H9 (cell line): ENCODE measurements around the gene CEP128. TPM values are rescaled to one million over a fixed set of nuclear protein-coding genes. Genes with fewer than 3 reads are reported as not detected.

ENCODE experiments used
- DNase-seq: peaks from one replicate; pipeline ENCODE4 v3.0.0-alpha.2; 2017
- H2AFZ ChIP-seq: one replicate; pipeline ENCODE4 v1.6.1; 2013; ENCODE audit warnings: mild to moderate bottlenecking, low read length, control low read depth, moderate library complexity
- H2AK5ac ChIP-seq: 2 replicates; pipeline ENCODE4 v1.6.1; 2013; ENCODE audit warnings: low read length, control low read depth, mixed read lengths; ENCODE audit not compliant: insufficient read length
- H2BK120ac ChIP-seq: one replicate; pipeline ENCODE4 v1.6.1; 2013; ENCODE audit warnings: low read depth, mild to moderate bottlenecking, low read length, control low read depth, inconsistent platforms; ENCODE audit not compliant: poor library complexity, severe bottlenecking
- H2BK12ac ChIP-seq: 2 replicates; pipeline ENCODE4 v1.6.1; 2013; ENCODE audit warnings: low read length, control low read depth, mixed read lengths, low read depth; ENCODE audit not compliant: insufficient read length
- H2BK15ac ChIP-seq: 2 replicates; pipeline ENCODE4 v1.6.1; 2013; ENCODE audit warnings: low read depth, low read length, control low read depth
- H2BK20ac ChIP-seq: one replicate; pipeline ENCODE4 v1.6.1; 2013; ENCODE audit warnings: low read depth, mild to moderate bottlenecking, low read length, control low read depth, inconsistent platforms; ENCODE audit not compliant: poor library complexity, severe bottlenecking
- H2BK5ac ChIP-seq: 2 replicates; pipeline ENCODE4 v1.6.1; 2013; ENCODE audit warnings: low read length, control low read depth, mixed read lengths; ENCODE audit not compliant: insufficient read length
- H3K14ac ChIP-seq: 2 replicates; pipeline ENCODE4 v1.6.1; 2013; ENCODE audit warnings: low read length, control low read depth; ENCODE audit not compliant: insufficient read depth
- H3K18ac ChIP-seq: 2 replicates; pipeline ENCODE4 v1.6.1; 2013; ENCODE audit warnings: low read depth, mild to moderate bottlenecking, mixed read lengths, low read length, control low read depth; ENCODE audit not compliant: insufficient read length
- H3K23ac ChIP-seq: 2 replicates; pipeline ENCODE4 v1.6.1; 2013; ENCODE audit warnings: low read length, control low read depth, mixed read lengths, low read depth; ENCODE audit not compliant: insufficient read length
- H3K23me2 ChIP-seq: 2 replicates; pipeline ENCODE4 v1.6.1; 2013; ENCODE audit warnings: low read depth, mild to moderate bottlenecking, mixed read lengths, low read length, control low read depth; ENCODE audit not compliant: insufficient read length, poor library complexity, severe bottlenecking
- H3K27ac ChIP-seq: 2 replicates; pipeline ENCODE4 v1.5.1; 2013; ENCODE audit warnings: low read length, control low read depth, mixed read lengths, low read depth; ENCODE audit not compliant: insufficient read length
- H3K27me3 ChIP-seq: 2 replicates; pipeline ENCODE4 v1.6.1; 2013; ENCODE audit warnings: low read length, control low read depth, inconsistent platforms; ENCODE audit not compliant: insufficient read depth
- H3K4ac ChIP-seq: 2 replicates; pipeline ENCODE4 v1.6.1; 2013; ENCODE audit warnings: low read depth, mild to moderate bottlenecking, control low read depth, inconsistent platforms, low read length, moderate library complexity
- H3K4me1 ChIP-seq: 2 replicates; pipeline ENCODE4 v1.6.1; 2013; ENCODE audit warnings: low read length, control low read depth, inconsistent platforms; ENCODE audit not compliant: insufficient read depth
- H3K4me2 ChIP-seq: 2 replicates; pipeline ENCODE4 v1.6.1; 2013; ENCODE audit warnings: low read length, control low read depth, mixed read lengths; ENCODE audit not compliant: insufficient read length, insufficient read depth
- H3K56ac ChIP-seq: 2 replicates; pipeline ENCODE4 v1.6.1; 2013; ENCODE audit warnings: low read depth, mild to moderate bottlenecking, mixed read lengths, low read length, control low read depth; ENCODE audit not compliant: insufficient read length
- H3K79me1 ChIP-seq: 2 replicates; pipeline ENCODE4 v1.6.1; 2013; ENCODE audit warnings: low read depth, mild to moderate bottlenecking, moderate library complexity, low read length, control low read depth, inconsistent platforms; ENCODE audit not compliant: insufficient read depth, poor library complexity, severe bottlenecking
- H3K79me2 ChIP-seq: 2 replicates; pipeline ENCODE4 v1.6.1; 2013; ENCODE audit warnings: low read length, control low read depth, inconsistent platforms; ENCODE audit not compliant: insufficient read depth
- H3K9ac ChIP-seq: 2 replicates; pipeline ENCODE4 v1.6.1; 2013; ENCODE audit warnings: low read length, control low read depth, mixed read lengths; ENCODE audit not compliant: insufficient read length; ENCODE audit errors: extremely low read depth
- H3K9me3 ChIP-seq: one replicate; pipeline ENCODE4 v1.6.1; 2013; ENCODE audit warnings: low read depth, low read length, inconsistent platforms; ENCODE audit not compliant: control insufficient read depth
- H3T11ph ChIP-seq: one replicate; pipeline ENCODE4 v1.6.1; 2013; ENCODE audit warnings: mild to moderate bottlenecking, low read length, control low read depth, inconsistent platforms
- H4K20me1 ChIP-seq: one replicate; pipeline ENCODE4 v1.6.1; 2013; ENCODE audit not compliant: control insufficient read depth, insufficient read length, insufficient read depth
- H4K5ac ChIP-seq: 2 replicates; pipeline ENCODE4 v1.6.1; 2013; ENCODE audit warnings: low read depth, mild to moderate bottlenecking, mixed read lengths, low read length, control low read depth; ENCODE audit not compliant: insufficient read length
- H4K8ac ChIP-seq: replicated peaks from 2 replicates; pipeline ENCODE4 v1.6.1; 2013; ENCODE audit warnings: low read length, control low read depth, mixed read lengths, low read depth; ENCODE audit not compliant: insufficient read length
- H4K91ac ChIP-seq: 2 replicates; pipeline ENCODE4 v1.6.1; 2013; ENCODE audit warnings: low read depth, mild to moderate bottlenecking, moderate library complexity, mixed read lengths, low read length, control low read depth; ENCODE audit not compliant: insufficient read length
- H3K27ac Mint-ChIP-seq, 3 experiments: 2 replicates in 2 of 3; 3 replicates in 1 of 3; pipeline ENCODE4 v1.8.0; 2020 to 2021; ENCODE audit warnings: mixed read lengths in 3 of 3, mild to moderate bottlenecking in 1 of 3, moderate library complexity in 1 of 3
- H3K27me3 Mint-ChIP-seq: 2 replicates; pipeline ENCODE4 v1.8.0; 2021; ENCODE audit warnings: low read depth, mild to moderate bottlenecking, moderate library complexity, mixed read lengths
- H3K36me3 Mint-ChIP-seq, 3 experiments: 2 replicates in 2 of 3; 3 replicates in 1 of 3; pipeline ENCODE4 v1.8.0; 2020 to 2021; ENCODE audit warnings: low read depth in 3 of 3, mixed read lengths in 3 of 3; ENCODE audit not compliant: insufficient read depth in 1 of 3
- H3K4me1 Mint-ChIP-seq, 2 experiments: 2 replicates each; pipeline ENCODE4 v1.8.0; 2020; ENCODE audit warnings: mixed read lengths in 2 of 2
- H3K4me3 Mint-ChIP-seq, 2 experiments: 2 replicates in 1 of 2; 3 replicates in 1 of 2; pipeline ENCODE4 v1.8.0; 2020 to 2021; ENCODE audit warnings: mild to moderate bottlenecking in 2 of 2, mixed read lengths in 2 of 2, moderate library complexity in 1 of 2
- H3K9me3 Mint-ChIP-seq, 2 experiments: 2 replicates in 1 of 2; 3 replicates in 1 of 2; pipeline ENCODE4 v1.8.0; 2020; ENCODE audit warnings: mild to moderate bottlenecking in 2 of 2, mixed read lengths in 2 of 2, moderate library complexity in 1 of 2
- CTCF ChIP-seq: fragments of 200-600 bp; sonication (generic); conservative IDR thresholded peaks from 3 replicates; pipeline ENCODE4 v1.8.0; 2021; ENCODE audit warnings: antibody characterized with exemption, mild to moderate bottlenecking
- WGBS: extraction: QIAGEN DNeasy Blood & Tissue Kit; methylation state at CpG from one replicate; pipeline ENCODE4 v1.1.7; 2013; ENCODE audit warnings: missing lambda C conversion rate, low lambda C conversion rate, mixed read lengths; ENCODE audit not compliant: insufficient read length; ENCODE audit errors: extremely low coverage; 5-methylcytosine and 5-hydroxymethylcytosine counted together
- total RNA-seq: library from RNA; stranded (reverse); gene quantifications from 2 replicates; pipeline ENCODE4 v1.2.1, GENCODE V29; 2021

Gene CEP128
- total RNA-seq, 1 experiment from 2014 or later: 16.3 TPM

DNA sequence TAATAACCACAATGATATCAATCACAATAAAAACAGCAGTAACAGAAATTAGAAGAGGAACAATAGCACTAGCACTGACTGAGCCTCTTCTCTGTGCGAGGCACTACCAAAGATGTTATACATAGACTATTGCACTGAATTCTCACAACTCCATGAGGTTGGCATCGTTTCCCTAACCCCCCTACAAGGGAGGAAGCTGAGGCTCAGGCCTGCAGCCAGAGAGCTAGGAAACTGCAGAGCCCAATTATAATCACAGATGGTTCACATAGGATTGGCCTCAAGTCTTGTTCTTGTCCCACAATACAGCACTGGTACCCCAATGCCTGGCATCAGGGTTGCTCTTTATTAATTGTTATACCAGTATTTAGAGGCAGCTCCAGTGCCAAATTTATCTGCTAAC is 278.0 kb downstream of the CEP128 start:
- peaks cover 0 to 2% (median 0%) of the 10 kb centered on the region in 3 experiments; a peak in 1 of 7 replicates for H3K36me3 Mint-ChIP-seq
- H3K56ac ChIP-seq: no peak overlapping the region
- H3K79me1 ChIP-seq: no peaks in the 10 kb centered on the region
- no CpG with 5 or more reads among the region's 2 CpGs for WGBS
- H3K4me2 ChIP-seq: no peak overlapping the region
- H4K8ac ChIP-seq: no peak overlapping the region
- TF ChIP-seq CTCF: no peak
- H2AFZ ChIP-seq: no peak overlapping the region
- no peak overlapping the region for H3K18ac ChIP-seq
- no peak overlapping the region for H2BK12ac ChIP-seq
- H3K9me3 ChIP-seq: no peaks in the 10 kb centered on the region
- H4K5ac ChIP-seq: no peak overlapping the region
- H3K23ac ChIP-seq: no peak overlapping the region
- H3K14ac ChIP-seq: no peak overlapping the region
- no peak overlapping the region for H3K4me3 Mint-ChIP-seq
- no peak overlapping the region for H2BK20ac ChIP-seq
- no peak overlapping the region for H2BK15ac ChIP-seq
- no peaks in the 10 kb centered on the region for H3K79me2 ChIP-seq
- no peaks in the 10 kb centered on the region for H3K4me1 ChIP-seq
- no peak overlapping the region for H2AK5ac ChIP-seq
- no peak overlapping the region for H4K91ac ChIP-seq
- no peaks in the 10 kb centered on the region for H3K27me3 ChIP-seq
- H3K27ac ChIP-seq: no peak overlapping the region
- no peak for DNase-seq
- no peak overlapping the region for H2BK5ac ChIP-seq
- H3K4ac ChIP-seq: no peak overlapping the region
- H3K9ac ChIP-seq: no peak overlapping the region
- no peak overlapping the region for H3K27ac Mint-ChIP-seq
- no peaks in the 10 kb centered on the region for H3K23me2 ChIP-seq
- H3K27me3 Mint-ChIP-seq: no peaks in the 10 kb centered on the region
- H3K4me1 Mint-ChIP-seq: peaks cover 13 to 14% of the 10 kb centered on the region in 2 experiments
- H3T11ph ChIP-seq: no peak overlapping the region
- no peaks in the 10 kb centered on the region; a peak in 1 of 5 replicates for H3K9me3 Mint-ChIP-seq
- no peak overlapping the region for H2BK120ac ChIP-seq
- no peaks in the 10 kb centered on the region for H4K20me1 ChIP-seq
